Mesenchymal stem cell (in vitro differentiated cells and primary cell): ENCODE results near the gene ANTKMT.

Source experiments
- DNase-seq: peaks from one replicate; pipeline ENCODE4 v3.0.0-alpha.2; 2013
- H2AFZ ChIP-seq: one replicate; pipeline ENCODE4 v1.6.1; 2013; ENCODE audit warnings: low read depth, mild to moderate bottlenecking, control low read depth, inconsistent platforms, low read length, moderate library complexity
- H2AK5ac ChIP-seq: 2 replicates; pipeline ENCODE4 v1.6.1; 2013; ENCODE audit warnings: low read length, moderate library complexity, mild to moderate bottlenecking, inconsistent platforms; ENCODE audit not compliant: severe bottlenecking
- H2BK120ac ChIP-seq: one replicate; pipeline ENCODE4 v1.6.1; 2013; ENCODE audit warnings: low read depth, mild to moderate bottlenecking, inconsistent platforms, low read length, moderate library complexity
- H2BK12ac ChIP-seq, 2 experiments: one replicate each; pipeline ENCODE4 v1.6.1; 2013; ENCODE audit warnings: inconsistent platforms in 2 of 2, low read length in 2 of 2, mild to moderate bottlenecking in 2 of 2, moderate library complexity in 2 of 2, control low read depth in 1 of 2
- H2BK15ac ChIP-seq: one replicate; pipeline ENCODE4 v1.6.1; 2013; ENCODE audit warnings: mild to moderate bottlenecking, low read depth, inconsistent platforms; ENCODE audit not compliant: poor library complexity, severe bottlenecking
- H2BK5ac ChIP-seq: 2 replicates; pipeline ENCODE4 v1.6.1; 2013; ENCODE audit warnings: low read depth, mild to moderate bottlenecking, low read length, control low read depth, inconsistent platforms; ENCODE audit not compliant: poor library complexity, severe bottlenecking
- H3K14ac ChIP-seq, 2 experiments: one replicate each; pipeline ENCODE4 v1.6.1; 2013; ENCODE audit warnings: inconsistent platforms in 2 of 2, low read length in 2 of 2, control low read depth in 1 of 2, mild to moderate bottlenecking in 1 of 2, moderate library complexity in 1 of 2
- H3K18ac ChIP-seq, 2 experiments: one replicate each; pipeline ENCODE4 v1.6.1; 2013; ENCODE audit warnings: inconsistent platforms in 2 of 2, low read length in 2 of 2, control low read depth in 1 of 2, low read depth in 1 of 2, mild to moderate bottlenecking in 1 of 2
- H3K23ac ChIP-seq, 2 experiments: one replicate each; pipeline ENCODE4 v1.6.1; 2013; ENCODE audit warnings: inconsistent platforms in 2 of 2, low read length in 2 of 2, mild to moderate bottlenecking in 2 of 2, moderate library complexity in 2 of 2, control low read depth in 1 of 2
- H3K27ac ChIP-seq: 2 replicates; pipeline ENCODE4 v1.5.1; 2013; ENCODE audit warnings: mild to moderate bottlenecking, moderate library complexity, low read length, control low read depth, inconsistent platforms; ENCODE audit not compliant: poor library complexity, severe bottlenecking
- H3K27me3 ChIP-seq, 2 experiments: 2 replicates each; pipeline versions ENCODE4 v1.6.1 to v1.7.0; 2013; ENCODE audit warnings: low read length in 2 of 2, mild to moderate bottlenecking in 2 of 2, moderate library complexity in 2 of 2, control low read depth in 1 of 2, inconsistent platforms in 1 of 2; ENCODE audit not compliant: control insufficient read depth in 1 of 2, insufficient read depth in 1 of 2
- H3K36me3 ChIP-seq, 2 experiments: 2 replicates each; pipeline versions ENCODE4 v1.6.1 to v1.7.0; 2013; ENCODE audit warnings: low read length in 2 of 2, control low read depth in 1 of 2, inconsistent platforms in 1 of 2, low read depth in 1 of 2, mild to moderate bottlenecking in 1 of 2; ENCODE audit not compliant: insufficient read depth in 2 of 2, control insufficient read depth in 1 of 2
- H3K4ac ChIP-seq, 2 experiments: one replicate each; pipeline ENCODE4 v1.6.1; 2013; ENCODE audit warnings: inconsistent platforms in 2 of 2, low read length in 2 of 2, mild to moderate bottlenecking in 2 of 2, moderate library complexity in 2 of 2, control low read depth in 1 of 2, low read depth in 1 of 2
- H3K4me1 ChIP-seq: 2 replicates; pipeline ENCODE4 v1.6.1; 2013; ENCODE audit warnings: low read depth, low read length, control low read depth; ENCODE audit not compliant: control insufficient read depth, insufficient read depth
- H3K4me2 ChIP-seq: 2 replicates; pipeline ENCODE4 v1.6.1; 2013; ENCODE audit warnings: low read length, mild to moderate bottlenecking, inconsistent platforms; ENCODE audit not compliant: poor library complexity, severe bottlenecking
- H3K4me3 ChIP-seq, 2 experiments: 2 replicates each; pipeline versions ENCODE4 v1.5.1 to v1.7.0; 2013; ENCODE audit warnings: low read length in 2 of 2, mild to moderate bottlenecking in 2 of 2, control low read depth in 1 of 2, low read depth in 1 of 2; ENCODE audit not compliant: insufficient read depth in 1 of 2
- H3K79me1 ChIP-seq: replicated peaks from 2 replicates; pipeline ENCODE4 v1.6.1; 2013; ENCODE audit warnings: mild to moderate bottlenecking, control low read depth, low read length, inconsistent platforms; ENCODE audit not compliant: poor library complexity, severe bottlenecking
- H3K9ac ChIP-seq: 2 replicates; pipeline ENCODE4 v1.7.0; 2013; ENCODE audit warnings: mild to moderate bottlenecking, low read length, moderate library complexity
- H3K9me3 ChIP-seq: 2 replicates; pipeline ENCODE4 v1.7.0; 2013; ENCODE audit warnings: mild to moderate bottlenecking, low read length; ENCODE audit not compliant: control insufficient read depth
- H4K8ac ChIP-seq: one replicate; pipeline ENCODE4 v1.6.1; 2013; ENCODE audit warnings: inconsistent platforms, mild to moderate bottlenecking, low read length, moderate library complexity
- H4K91ac ChIP-seq: one replicate; pipeline ENCODE4 v1.6.1; 2013; ENCODE audit warnings: mild to moderate bottlenecking, low read length, inconsistent platforms
- WGBS: methylation state at CpG from one replicate; pipeline ENCODE4 v1.1.7; 2013; ENCODE audit warnings: mixed read lengths; 5-methylcytosine and 5-hydroxymethylcytosine counted together

Gene ANTKMT

DNA sequence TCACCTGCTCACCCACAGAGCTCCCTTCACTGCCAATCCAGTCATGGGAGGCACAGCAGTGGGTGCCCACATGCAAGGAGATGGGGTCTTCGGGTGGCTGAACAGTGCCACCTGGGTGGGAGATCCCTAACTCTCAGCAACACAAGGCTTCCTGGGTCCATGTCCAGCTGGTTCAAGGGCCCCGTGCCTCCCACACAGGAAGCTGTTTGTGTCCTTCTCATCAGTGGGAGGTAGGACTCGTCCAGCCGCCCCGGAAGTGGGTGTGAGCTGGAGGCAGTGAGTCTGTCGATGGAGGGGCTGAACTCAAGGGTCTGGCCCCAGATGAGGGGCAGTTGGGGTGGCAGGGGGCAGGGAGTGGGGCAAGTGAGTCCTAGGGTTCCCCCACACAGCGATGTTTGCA, 16.9 kb upstream of the ANTKMT start:
- no peak overlapping the region for H3K4me3 ChIP-seq
- no peaks in the 10 kb centered on the region for H3K36me3 ChIP-seq
- H2AFZ ChIP-seq = no peak overlapping the region
- H3K79me1 ChIP-seq = no peaks in the 10 kb centered on the region
- no peak overlapping the region for H3K18ac ChIP-seq
- no peak overlapping the region for H3K4me2 ChIP-seq
- DNase-seq = no peak
- H3K4ac ChIP-seq = no peak overlapping the region
- H3K27ac ChIP-seq = no peak overlapping the region
- no peak overlapping the region for H2BK15ac ChIP-seq
- H2AK5ac ChIP-seq = no peak overlapping the region
- no peak overlapping the region for H4K8ac ChIP-seq
- no peak overlapping the region for H4K91ac ChIP-seq
- H3K9ac ChIP-seq = no peak overlapping the region
- H3K23ac ChIP-seq = no peak overlapping the region
- H3K14ac ChIP-seq = no peak overlapping the region
- H2BK5ac ChIP-seq = no peak overlapping the region
- peaks cover 85 to 86% of the 10 kb centered on the region in 2 experiments for H3K27me3 ChIP-seq
- H2BK12ac ChIP-seq = no peak overlapping the region
- WGBS = 78% methylated on average over 7 of the region's 7 CpGs
- H3K9me3 ChIP-seq = no peaks in the 10 kb centered on the region
- H2BK120ac ChIP-seq = no peak overlapping the region
- H3K4me1 ChIP-seq = peaks cover 10% of the 10 kb centered on the region

DNA sequence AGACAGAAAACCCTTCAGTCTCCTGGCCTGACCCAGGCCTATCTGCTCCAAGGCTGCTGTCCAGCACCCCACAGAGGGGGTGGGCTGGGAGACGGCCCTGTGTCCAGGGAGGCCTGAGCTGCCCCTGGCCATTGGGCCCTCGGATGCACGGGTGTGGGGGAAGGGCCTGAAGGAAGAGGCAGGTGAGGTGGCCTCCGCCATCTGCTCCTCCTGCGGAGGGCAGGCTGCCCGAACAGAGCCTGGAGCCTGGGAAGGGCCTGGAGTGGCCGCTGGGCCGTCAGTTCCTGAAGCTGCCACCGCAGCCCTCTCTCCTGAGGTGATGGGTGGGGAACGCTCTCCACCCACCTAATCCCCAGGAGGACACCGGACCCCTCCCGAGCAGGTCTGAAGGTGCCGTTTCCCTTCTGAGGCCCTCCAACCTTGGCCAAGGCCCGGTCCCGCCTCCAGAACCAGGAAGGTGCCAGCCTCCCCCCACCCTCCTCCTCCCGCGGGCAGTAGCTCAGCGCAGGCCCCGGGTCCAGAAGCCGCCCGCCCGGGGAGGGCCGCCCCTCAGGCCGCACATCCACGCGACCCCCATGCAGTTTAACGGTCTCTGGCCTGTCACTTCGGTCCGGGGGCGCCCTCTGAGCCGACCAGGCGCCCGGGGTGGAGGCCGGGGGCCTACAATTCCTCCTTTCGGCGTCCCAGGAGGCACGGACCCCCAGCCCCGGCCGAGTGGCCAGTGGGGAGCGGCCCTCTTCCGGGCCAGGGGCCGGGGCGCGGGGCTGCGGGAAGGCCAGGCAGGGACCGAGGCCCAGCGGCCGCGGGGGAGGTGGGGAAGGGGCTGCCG, 16.2 kb upstream of the ANTKMT start:
- no peak overlapping the region for H2BK5ac ChIP-seq
- H3K23ac ChIP-seq = no peak overlapping the region
- no peak overlapping the region for H2AK5ac ChIP-seq
- H4K8ac ChIP-seq = no peak overlapping the region
- no peak overlapping the region for H3K4ac ChIP-seq
- H2AFZ ChIP-seq = no peak overlapping the region
- H4K91ac ChIP-seq = no peak overlapping the region
- H3K18ac ChIP-seq = no peak overlapping the region
- no peaks in the 10 kb centered on the region for H3K9me3 ChIP-seq
- no peak overlapping the region for H3K4me2 ChIP-seq
- peaks cover 86 to 87% of the 10 kb centered on the region in 2 experiments for H3K27me3 ChIP-seq
- 41% methylated on average over 28 of the region's 50 CpGs for WGBS
- DNase-seq = no peak
- H3K14ac ChIP-seq = no peak overlapping the region
- H3K9ac ChIP-seq = no peak overlapping the region
- no peaks in the 10 kb centered on the region for H3K79me1 ChIP-seq
- no peaks in the 10 kb centered on the region for H3K36me3 ChIP-seq
- no peak overlapping the region for H2BK12ac ChIP-seq
- no peak overlapping the region for H3K27ac ChIP-seq
- H2BK15ac ChIP-seq = no peak overlapping the region
- no peak overlapping the region for H3K4me3 ChIP-seq
- no peak overlapping the region for H2BK120ac ChIP-seq
- peaks cover 14% of the 10 kb centered on the region for H3K4me1 ChIP-seq

DNA sequence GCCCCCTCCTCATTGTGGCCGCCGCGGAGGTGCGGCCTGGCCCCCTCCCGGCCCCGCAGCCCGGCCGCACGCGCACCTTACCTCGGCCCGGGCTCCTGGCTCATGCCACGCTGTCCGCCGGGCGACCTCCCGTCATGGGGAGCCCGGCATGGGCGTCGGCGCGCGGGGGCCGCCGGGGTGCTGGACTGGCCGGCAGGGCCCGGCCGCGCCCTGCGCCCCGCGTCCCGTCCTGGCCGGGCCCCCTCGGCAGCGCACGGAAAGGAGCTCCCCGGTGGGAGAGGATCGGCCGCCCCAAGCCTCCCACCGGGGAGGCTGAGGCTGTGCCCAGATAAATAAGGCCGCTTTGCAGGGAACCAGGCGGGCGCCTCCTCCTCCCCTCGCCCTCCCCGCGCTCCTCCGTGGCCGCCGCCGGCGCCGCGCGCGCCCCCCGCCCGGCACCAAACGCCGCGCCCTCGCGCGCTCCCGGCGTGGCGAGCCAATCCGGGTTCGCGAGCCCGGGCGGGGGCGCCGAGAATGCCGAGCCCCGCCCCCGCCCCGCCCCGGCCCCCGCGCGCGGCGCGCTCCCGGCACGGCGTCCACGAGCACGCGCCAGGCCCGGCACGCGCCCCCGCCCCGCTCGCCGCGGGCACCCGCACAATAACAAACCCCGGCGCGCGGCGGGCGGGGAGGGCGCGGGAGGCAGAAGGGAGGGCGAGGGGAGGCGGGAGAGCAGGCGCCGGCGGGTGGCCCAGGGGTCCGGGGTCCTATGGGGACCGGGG, 15.3 kb upstream of the ANTKMT start, which contains the start of gene FBXL16:
TSS of gene FBXL16 (minus strand) at position 371 of the 758 bp plus-strand sequence. CDS start 8,396 bp downstream, outside the sequence.
- H3K27me3 ChIP-seq = peaks cover 84 to 89% of the 10 kb centered on the region in 2 experiments
- no peak within 1 kb of the TSS for H2BK15ac ChIP-seq
- H3K18ac ChIP-seq = no peak within 1 kb of the TSS
- no peak within 1 kb of the TSS for H3K9ac ChIP-seq
- H2BK120ac ChIP-seq = no peak within 1 kb of the TSS
- no peak within 1 kb of the TSS for H2BK5ac ChIP-seq
- H2BK12ac ChIP-seq = no peak within 1 kb of the TSS
- no peak for DNase-seq
- 3% methylated on average over 41 of the region's 115 CpGs for WGBS
- H2AFZ ChIP-seq = no peak within 1 kb of the TSS
- no peak within 1 kb of the TSS for H4K91ac ChIP-seq
- H3K14ac ChIP-seq = no peak within 1 kb of the TSS
- no peaks in the 10 kb centered on the region for H3K9me3 ChIP-seq
- H3K4me2 ChIP-seq = peak within 1 kb of the TSS; percentile 35
- H2AK5ac ChIP-seq = no peak within 1 kb of the TSS
- no peaks in the 10 kb centered on the region for H3K79me1 ChIP-seq
- no peak within 1 kb of the TSS for H3K23ac ChIP-seq
- no peak within 1 kb of the TSS for H3K4ac ChIP-seq
- no peak within 1 kb of the TSS for H4K8ac ChIP-seq
- no peak within 1 kb of the TSS for H3K27ac ChIP-seq
- no peak within 1 kb of the TSS for H3K4me3 ChIP-seq
- H3K4me1 ChIP-seq = peaks cover 21% of the 10 kb centered on the region
- no peaks in the 10 kb centered on the region for H3K36me3 ChIP-seq
